ENCODE data around the gene TMEM117.
"Not testable (repeated sequence)": the region's sequence is repeated elsewhere in the genome, so short reads cannot be mapped to it uniquely, and the experiment has no call there.

TMEM117 gene

GRCh38 chr12:44029194-44029593 is 193.3 kb downstream of the TMEM117 start:
- H3K4me3 ChIP-seq (ENCODE audit: low read depth, low read length) = no peak overlapping the region
- no peaks in the 10 kb centered on the region for H3K27me3 ChIP-seq (ENCODE audit: control insufficient read depth, insufficient read depth, low read length)
- H3K79me2 ChIP-seq = no peaks in the 10 kb centered on the region
- no peak overlapping the region for H2AFZ ChIP-seq
- TF ChIP-seq CTCF (IDR thresholded peaks at IDR 0.05) = no peak
- H3K36me3 ChIP-seq (ENCODE audit: control insufficient read depth, insufficient read depth, low read length) = no peaks in the 10 kb centered on the region
- H3K4me1 ChIP-seq = no peaks in the 10 kb centered on the region
- H3K9me3 ChIP-seq (ENCODE audit: control insufficient read depth, low read length) = no peaks in the 10 kb centered on the region
- no peak overlapping the region for H3K27ac ChIP-seq
- H3K4me2 ChIP-seq (ENCODE audit: low read length) = no peak overlapping the region
- no peak overlapping the region for H3K9ac ChIP-seq

GRCh38 chr12:44031472-44032185 is 195.7 kb downstream of the TMEM117 start:
- Histone ChIP-seq H3K4me1 (no peaks in the 10 kb centered on the region), H3K27me3 (ENCODE audit: control insufficient read depth, insufficient read depth, low read length) (no peaks in the 10 kb centered on the region), H3K79me2 (no peaks in the 10 kb centered on the region), H3K27ac (no peak overlapping the region), H3K9ac (no peak overlapping the region), H2AFZ (no peak overlapping the region), H3K9me3 (ENCODE audit: control insufficient read depth, low read length) (no peaks in the 10 kb centered on the region), H3K36me3 (ENCODE audit: control insufficient read depth, insufficient read depth, low read length) (no peaks in the 10 kb centered on the region), H3K4me3 (ENCODE audit: low read depth, low read length) (no peak overlapping the region), H3K4me2 (ENCODE audit: low read length) (no peak overlapping the region)
- no peak for TF ChIP-seq CTCF (IDR thresholded peaks at IDR 0.05)

DNA sequence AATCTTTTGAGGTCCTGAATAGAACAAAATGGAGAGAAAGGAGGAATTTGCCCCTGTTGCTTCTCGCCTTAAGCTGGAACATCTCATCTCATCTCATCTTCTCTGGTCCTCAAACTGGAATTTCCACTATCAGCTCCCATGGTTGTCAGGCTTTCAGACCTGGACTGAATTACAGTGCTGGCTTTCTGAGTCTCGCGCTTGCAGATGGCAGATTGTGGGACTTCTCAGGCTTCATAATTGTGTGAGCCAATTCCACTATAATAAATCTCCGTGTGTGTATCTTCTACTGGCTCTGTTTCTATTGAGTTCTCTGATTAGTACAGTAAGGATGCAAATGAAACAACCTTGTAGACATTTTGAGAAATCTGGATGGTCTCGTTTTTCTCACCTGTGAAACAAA is 199.0 kb downstream of the TMEM117 start:
- Histone ChIP-seq H3K9me3 (ENCODE audit: control insufficient read depth, low read length) (no peaks in the 10 kb centered on the region), H3K27ac (no peak overlapping the region), H3K9ac (no peak overlapping the region), H3K4me1 (no peaks in the 10 kb centered on the region), H3K79me2 (no peaks in the 10 kb centered on the region), H3K27me3 (ENCODE audit: control insufficient read depth, insufficient read depth, low read length) (no peaks in the 10 kb centered on the region), H3K36me3 (ENCODE audit: control insufficient read depth, insufficient read depth, low read length) (no peaks in the 10 kb centered on the region), H2AFZ (no peak overlapping the region), H3K4me2 (ENCODE audit: low read length) (no peak overlapping the region), H3K4me3 (ENCODE audit: low read depth, low read length) (no peak overlapping the region)
- TF ChIP-seq CTCF (IDR thresholded peaks at IDR 0.05) = no peak

GRCh38 chr12:44036875-44037443 is 201.1 kb downstream of the TMEM117 start:
- no peaks in the 10 kb centered on the region for H3K36me3 ChIP-seq (ENCODE audit: control insufficient read depth, insufficient read depth, low read length)
- no peaks in the 10 kb centered on the region for H3K4me1 ChIP-seq
- H3K9me3 ChIP-seq (ENCODE audit: control insufficient read depth, low read length) = no peaks in the 10 kb centered on the region
- H3K79me2 ChIP-seq = no peaks in the 10 kb centered on the region
- H3K27ac ChIP-seq = no peak overlapping the region
- no peak overlapping the region for H3K4me2 ChIP-seq (ENCODE audit: low read length)
- no peaks in the 10 kb centered on the region for H3K27me3 ChIP-seq (ENCODE audit: control insufficient read depth, insufficient read depth, low read length)
- H3K4me3 ChIP-seq (ENCODE audit: low read depth, low read length) = no peak overlapping the region
- no peak overlapping the region for H2AFZ ChIP-seq
- no peak for TF ChIP-seq CTCF (IDR thresholded peaks at IDR 0.05)
- H3K9ac ChIP-seq = no peak overlapping the region

DNA sequence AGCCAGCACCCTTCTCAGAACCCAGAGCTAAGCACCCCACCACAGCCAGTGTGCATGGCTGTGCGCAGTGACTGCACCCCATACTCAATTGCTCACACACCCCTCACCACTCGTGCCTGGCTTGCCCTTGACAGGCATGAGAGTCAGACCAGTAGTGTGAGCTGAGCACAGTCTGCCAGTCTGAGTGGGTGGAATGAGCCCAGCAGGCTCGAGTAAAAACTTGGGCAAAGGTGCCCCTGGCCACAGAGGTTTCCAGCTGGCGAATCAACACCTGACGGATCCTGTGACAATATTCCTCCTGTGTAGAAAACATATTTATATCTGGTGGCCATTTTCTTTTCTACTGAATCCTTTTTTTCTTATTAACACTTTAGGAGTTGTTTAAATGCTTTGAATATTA is 202.5 kb downstream of the TMEM117 start:
- H3K9me3 ChIP-seq (ENCODE audit: control insufficient read depth, low read length) = no peaks in the 10 kb centered on the region
- no peaks in the 10 kb centered on the region for H3K27me3 ChIP-seq (ENCODE audit: control insufficient read depth, insufficient read depth, low read length)
- no peak overlapping the region for H3K9ac ChIP-seq
- no peak overlapping the region for H3K4me2 ChIP-seq (ENCODE audit: low read length)
- H3K79me2 ChIP-seq = no peaks in the 10 kb centered on the region
- H3K4me1 ChIP-seq = no peaks in the 10 kb centered on the region
- no peak overlapping the region for H2AFZ ChIP-seq
- no peak for TF ChIP-seq CTCF (IDR thresholded peaks at IDR 0.05)
- H3K36me3 ChIP-seq (ENCODE audit: control insufficient read depth, insufficient read depth, low read length) = no peaks in the 10 kb centered on the region
- H3K4me3 ChIP-seq (ENCODE audit: low read depth, low read length) = no peak overlapping the region
- no peak overlapping the region for H3K27ac ChIP-seq

DNA sequence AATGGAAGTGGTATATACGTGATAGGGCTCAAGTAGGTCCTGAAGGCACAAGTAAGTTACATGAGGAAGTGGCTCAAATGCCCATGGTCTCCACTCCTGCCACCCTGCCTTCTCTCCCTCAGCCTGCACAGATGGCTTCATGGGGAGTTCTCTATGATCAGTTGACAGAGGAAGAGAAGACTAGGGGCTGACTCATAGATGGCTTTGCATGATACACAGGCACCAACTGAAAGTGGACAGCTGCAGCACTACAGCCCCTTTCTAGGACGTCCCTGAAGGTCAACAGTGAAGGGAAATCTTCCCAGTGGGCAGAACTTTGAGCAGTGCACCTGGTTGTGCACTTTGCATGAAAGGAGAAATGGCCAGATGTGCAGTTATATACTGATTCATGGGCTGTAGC is 208.6 kb downstream of the TMEM117 start:
- H3K4me2 ChIP-seq (ENCODE audit: low read length); H3K9ac ChIP-seq; H3K4me1 ChIP-seq; H3K27me3 ChIP-seq (ENCODE audit: control insufficient read depth, insufficient read depth, low read length); H3K4me3 ChIP-seq (ENCODE audit: low read depth, low read length); H3K9me3 ChIP-seq (ENCODE audit: control insufficient read depth, low read length); H3K27ac ChIP-seq; H3K79me2 ChIP-seq; H3K36me3 ChIP-seq (ENCODE audit: control insufficient read depth, insufficient read depth, low read length); H2AFZ ChIP-seq: not testable (repeated sequence)
